ENCODE data around the gene ACKR2. TPM values are rescaled to one million over a fixed set of nuclear protein-coding genes. Genes with fewer than 3 reads are reported as not detected.

Gene ACKR2
- total RNA-seq, 1 donor from 2014 or later: 5.6 TPM

Other genes starting within 250 kb of the ACKR2 start
- 44.7 TPM for gene SEC22C, start 227.5 kb upstream of the ACKR2 start, total RNA-seq
- gene SS18L2, start 218.6 kb upstream of the ACKR2 start, total RNA-seq: 23.3 TPM
- 80.6 TPM for gene NKTR, start 208.8 kb upstream of the ACKR2 start, total RNA-seq
- gene ZBTB47, start 155.7 kb upstream of the ACKR2 start, total RNA-seq: 58.2 TPM
- not detected for gene KLHL40, start 123.9 kb upstream of the ACKR2 start, total RNA-seq
- gene HHATL, start 106.6 kb upstream of the ACKR2 start, total RNA-seq: 0.48 TPM
- 1.3 TPM for gene CCDC13, start 36.2 kb upstream of the ACKR2 start, total RNA-seq
- gene HIGD1A, start 5.0 kb upstream of the ACKR2 start, total RNA-seq: 97.4 TPM
- gene CYP8B1, start 66.4 kb downstream of the ACKR2 start, total RNA-seq: not detected
- 5.7 TPM for gene ZNF662, start 96.7 kb downstream of the ACKR2 start, total RNA-seq
- gene GASK1A, start 169.9 kb downstream of the ACKR2 start, total RNA-seq: 11.9 TPM